ENCODE measurements around the gene NOVA2. TPM values are rescaled to one million over a fixed set of nuclear protein-coding genes. Genes with fewer than 3 reads are reported as not detected.

NOVA2 gene
- total RNA-seq, 1 experiment from 2014 or later, result 2.5 TPM

- H2AFZ ChIP-seq (ENCODE audit: low read depth, low read length, poor library complexity, severe bottlenecking), result no peak overlapping the region
Measured at GRCh38 chr19:46017874-46018675, 44.4 kb upstream of the NOVA2 start.

More at GRCh38 chr19:46017874-46018675, 44.4 kb upstream of the NOVA2 start:
- Histone ChIP-seq H3K27ac (ENCODE audit: low read depth, low read length) (no peak overlapping the region), H3K9ac (ENCODE audit: low read length) (no peak overlapping the region), H3K36me3 (ENCODE audit: control insufficient read depth in 1 of 2, insufficient read depth in 2 of 2, low read length in 2 of 2) (no peaks in the 10 kb centered on the region), H3K4me2 (ENCODE audit: low read length) (no peak overlapping the region), H3K27me3 (ENCODE audit: insufficient read depth, low read length) (no peaks in the 10 kb centered on the region), H3K4me1 (ENCODE audit: control insufficient read depth in 1 of 2, insufficient read depth in 2 of 2, low read length in 2 of 2) (peaks cover 3 to 14% of the 10 kb centered on the region in 2 experiments; a peak in 3 of 4 replicates), H3K79me2 (ENCODE audit: insufficient read depth, low read length) (no peaks in the 10 kb centered on the region), H4K20me1 (ENCODE audit: insufficient read depth) (no peaks in the 10 kb centered on the region), H3K9me3 (ENCODE audit: control insufficient read depth in 1 of 2, insufficient read depth in 1 of 2, low read depth in 1 of 2, low read length in 2 of 2) (no peaks in the 10 kb centered on the region), H3K4me3 (replicated peaks in 1 of 2; ENCODE audit: low read depth in 1 of 2, low read length in 2 of 2) (no peak overlapping the region), H3K9me2 (ENCODE audit: insufficient read depth) (no peaks in the 10 kb centered on the region)
- DNase-seq (ENCODE audit: low read depth, low spot score) (no peak), ATAC-seq (no peak)
- intact Hi-C loops (cut with micrococcal nuclease), result loop anchor here (5.0 kb wide), 1 partner anchor 106 kb away; the partner anchor contains the start of gene NANOS2
- RAD21 ChIA-PET (ENCODE audit: low non-redundant PET in 1 of 2, low total read pairs in 2 of 2, uncharacterized antibody in 2 of 2, unreplicated experiment in 2 of 2), result no interaction called here
- TF ChIP-seq ZNF274 (IDR thresholded peaks at IDR 0.05; ENCODE audit: low read depth, low read length) (no peak), CTCF (IDR thresholded peaks at IDR 0.05 in 2 of 3, conservative IDR thresholded peaks at IDR 0.05 in 1 of 3; ENCODE audit: borderline replicate concordance in 1 of 3, insufficient read depth in 1 of 3, low read depth in 2 of 3, low read length in 2 of 3) (0 out of 6 replicates have a peak, but pooled peaks of 1 of the 3 experiments have one; percentile 14), EZH2 (IDR thresholded peaks at IDR 0.05) (no peak)
- POLR2A ChIA-PET, result interaction anchor here (1.5 kb wide), 1 partner anchor 154 kb away, joined by 3 read pairs; the partner anchor contains the start of gene FOXA3
- CTCF ChIA-PET, result interaction anchor here (1.0 to 2.1 kb wide), 4 partner anchors 59 to 200 kb away, joined by 4 to 12 read pairs (median 8); partner anchors contain the start of genes FOXA3 and SYMPK
- no TSS peak for BruUV-seq (replicated peaks)
